Body of pancreas (tissue), 4 donors: ENCODE measurements around the gene ZYG11B. TPM values are rescaled to one million over a fixed set of nuclear protein-coding genes. Genes with fewer than 3 reads are reported as not detected.

Source experiments
- ATAC-seq: fragments of 150-250 bp; one replicate; pipeline ENCODE4 v1.9.1; 2016
- DNase-seq, 4 donors: peaks; one replicate each; pipeline ENCODE4 v3.0.0-alpha.2; 2019
- H3K27ac ChIP-seq, 4 donors: fragments of 200-600 bp; sonication (generic); 1 replicate in 3 of 4; 2 replicates in 1 of 4; pipeline versions ENCODE4 v1.5.1 to v1.6.1; 2016 to 2019; ENCODE audit warnings: mild to moderate bottlenecking in 1 of 4, mixed read lengths in 1 of 4, moderate library complexity in 1 of 4
- H3K27me3 ChIP-seq, 2 donors: fragments of 200-600 bp; sonication (generic); one replicate each; pipeline ENCODE4 v1.6.0; 2016; ENCODE audit warnings: mild to moderate bottlenecking in 1 of 2
- H3K36me3 ChIP-seq, 2 donors: fragments of 200-600 bp; sonication (generic); replicated peaks in 1 of 2; 2 replicates each; pipeline ENCODE4 v1.5.1; 2016; ENCODE audit warnings: low read depth in 2 of 2; ENCODE audit not compliant: insufficient read depth in 1 of 2
- H3K4me1 ChIP-seq: fragments of 200-600 bp; sonication (generic); one replicate; pipeline ENCODE4 v1.6.0; 2016
- H3K4me3 ChIP-seq, 2 donors: fragments of 200-600 bp; sonication (generic); 1 replicate in 1 of 2; 2 replicates in 1 of 2; pipeline ENCODE4 v1.5.1; 2016 to 2019
- H3K9me3 ChIP-seq, 3 donors: fragments of 200-600 bp; sonication (generic); 1 replicate in 2 of 3; 2 replicates in 1 of 3; pipeline ENCODE4 v1.5.1; 2016
- POLR2A ChIP-seq, 3 donors: fragments of 450-650 bp; IDR thresholded peaks; one replicate each; pipeline ENCODE4 v1.6.1; 2016; ENCODE audit warnings: antibody characterized with exemption in 3 of 3, mild to moderate bottlenecking in 2 of 3
- WGBS, 2 donors: methylation state at CpG; one replicate each; pipeline ENCODE4 v1.1.5; 2017; 5-methylcytosine and 5-hydroxymethylcytosine counted together
- intact Hi-C: fragments of 100-400 bp; cut with DNase I; formaldehyde crosslinking; loops from one replicate; pipeline ENCODE4 v1.15.1; 2023
- total RNA-seq, 2 donors: library from RNA; depleted of rRNA; stranded (reverse); fragments of >200 nt; gene quantifications; one replicate each; pipeline ENCODE4 v1.1.0, GENCODE V29; 2016
- TF ChIP-seq, protein P1 (sequence below), 7 experiments: fragments of 450-650 bp in 4 of 7; fragments of 200-600 bp in 3 of 7; sonication (generic) in 3 of 7; IDR thresholded peaks; one replicate each; pipeline ENCODE4 v1.5.1; 2016 to 2019; ENCODE audit warnings: antibody characterized with exemption in 7 of 7

ZYG11B gene
- total RNA-seq: 10 to 100 TPM; 16.3 to 16.5 TPM

- TF ChIP-seq, protein P1, sequence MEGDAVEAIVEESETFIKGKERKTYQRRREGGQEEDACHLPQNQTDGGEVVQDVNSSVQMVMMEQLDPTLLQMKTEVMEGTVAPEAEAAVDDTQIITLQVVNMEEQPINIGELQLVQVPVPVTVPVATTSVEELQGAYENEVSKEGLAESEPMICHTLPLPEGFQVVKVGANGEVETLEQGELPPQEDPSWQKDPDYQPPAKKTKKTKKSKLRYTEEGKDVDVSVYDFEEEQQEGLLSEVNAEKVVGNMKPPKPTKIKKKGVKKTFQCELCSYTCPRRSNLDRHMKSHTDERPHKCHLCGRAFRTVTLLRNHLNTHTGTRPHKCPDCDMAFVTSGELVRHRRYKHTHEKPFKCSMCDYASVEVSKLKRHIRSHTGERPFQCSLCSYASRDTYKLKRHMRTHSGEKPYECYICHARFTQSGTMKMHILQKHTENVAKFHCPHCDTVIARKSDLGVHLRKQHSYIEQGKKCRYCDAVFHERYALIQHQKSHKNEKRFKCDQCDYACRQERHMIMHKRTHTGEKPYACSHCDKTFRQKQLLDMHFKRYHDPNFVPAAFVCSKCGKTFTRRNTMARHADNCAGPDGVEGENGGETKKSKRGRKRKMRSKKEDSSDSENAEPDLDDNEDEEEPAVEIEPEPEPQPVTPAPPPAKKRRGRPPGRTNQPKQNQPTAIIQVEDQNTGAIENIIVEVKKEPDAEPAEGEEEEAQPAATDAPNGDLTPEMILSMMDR (IDR thresholded peaks at IDR 0.05): peak in 1 of 7 experiments; percentile 12
- peak; percentile 67 to 73 (median 72) for TF ChIP-seq POLR2A (IDR thresholded peaks at IDR 0.05)
- 0% methylated on average over 25 to 54 of the region's 59 CpGs for WGBS, 2 donors
- Histone ChIP-seq H3K36me3 (no peaks in the 10 kb centered on the region), H3K27me3 (no peaks in the 10 kb centered on the region), H3K4me3 (peak within 1 kb of the TSS; percentile 56 to 87), H3K9me3 (no peaks in the 10 kb centered on the region), H3K27ac (peak within 1 kb of the TSS; percentile 67 to 85 (median 78)), H3K4me1 (no peaks in the 10 kb centered on the region)
- intact Hi-C loops: no loop called here
- DNase-seq (peak; percentile 91 to 94 (median 92)), ATAC-seq (peak; percentile 99)
These were observed at the start of gene ZYG11B for GRCh38 chr1:52726265-52727113. Gene ZYG11B, plus strand, starts transcription at chr1:52726453. Its CDS starts 201 bp downstream, at chr1:52726654.

GRCh38 chr1:52677076-52677806 is 49.0 kb upstream of the ZYG11B start:
- WGBS, 2 donors: 52 to 55% methylated on average over 6 of the region's 6 CpGs
- ATAC-seq (peak; percentile 72), DNase-seq (peak; percentile 25 to 55 (median 28))
- H3K36me3 ChIP-seq: no peaks in the 10 kb centered on the region
- no peaks in the 10 kb centered on the region for H3K27me3 ChIP-seq
- intact Hi-C loops: no loop called here
- no peak for TF ChIP-seq POLR2A (IDR thresholded peaks at IDR 0.05)
- TF ChIP-seq, protein P1 (IDR thresholded peaks at IDR 0.05): no peak
- H3K27ac ChIP-seq: no peak overlapping the region
- H3K4me3 ChIP-seq: no peak overlapping the region
- H3K4me1 ChIP-seq: peaks cover 8% of the 10 kb centered on the region
- no peaks in the 10 kb centered on the region for H3K9me3 ChIP-seq

- no peaks in the 10 kb centered on the region for H3K36me3 ChIP-seq
- WGBS, 2 donors: 83 to 100% methylated on average over 1 of the region's 1 CpG
- TF ChIP-seq, protein P1 (IDR thresholded peaks at IDR 0.05): no peak
- TF ChIP-seq POLR2A (IDR thresholded peaks at IDR 0.05): no peak
- ATAC-seq (no peak), DNase-seq (no peak)
- intact Hi-C loops: no loop called here
- no peaks in the 10 kb centered on the region for H3K27me3 ChIP-seq
- H3K4me1 ChIP-seq: peaks cover 8% of the 10 kb centered on the region
- H3K27ac ChIP-seq: no peak overlapping the region
- H3K9me3 ChIP-seq: no peaks in the 10 kb centered on the region
- H3K4me3 ChIP-seq: no peak overlapping the region
These were observed 47.2 kb upstream of the ZYG11B start for GRCh38 chr1:52679048-52679447.

DNA sequence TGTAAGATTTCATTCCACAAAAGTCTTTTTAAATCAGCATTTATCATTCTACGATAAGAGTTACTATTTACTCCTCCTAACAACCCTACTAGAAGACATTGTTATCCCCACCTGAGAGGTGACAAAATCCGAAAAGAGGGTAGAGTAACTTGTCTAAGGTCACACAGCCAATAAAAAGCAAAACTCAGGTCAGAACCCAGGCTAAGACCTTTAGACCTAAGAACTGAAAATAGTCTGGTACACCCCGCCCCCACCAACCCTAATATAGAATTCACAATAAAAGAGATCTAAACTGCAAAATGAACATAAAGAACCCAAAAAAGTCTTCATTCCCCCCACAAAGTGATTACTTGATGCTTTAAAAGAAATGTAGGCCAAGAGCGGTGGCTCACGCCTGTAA is 46.8 kb upstream of the ZYG11B start:
- H3K4me1 ChIP-seq: peaks cover 8% of the 10 kb centered on the region
- WGBS, 2 donors: 80 to 85% methylated on average over 5 of the region's 5 CpGs
- no peaks in the 10 kb centered on the region for H3K27me3 ChIP-seq
- DNase-seq (no peak), ATAC-seq (no peak)
- H3K4me3 ChIP-seq: no peak overlapping the region
- no peaks in the 10 kb centered on the region for H3K9me3 ChIP-seq
- no peaks in the 10 kb centered on the region for H3K36me3 ChIP-seq
- intact Hi-C loops: no loop called here
- TF ChIP-seq POLR2A (IDR thresholded peaks at IDR 0.05): no peak
- TF ChIP-seq, protein P1 (IDR thresholded peaks at IDR 0.05): no peak
- no peak overlapping the region for H3K27ac ChIP-seq
